ENCODE data around the gene FAR2. TPM values are rescaled to one million over a fixed set of nuclear protein-coding genes. Genes with fewer than 3 reads are reported as not detected.

FAR2 gene
- total RNA-seq, 1 donor from 2014 or later, result 7.2 TPM

- H3K27me3 Mint-ChIP-seq (ENCODE audit: low read depth), result peaks cover 20% of the 10 kb centered on the region
- H3K36me3 Mint-ChIP-seq, result no peaks in the 10 kb centered on the region
- TF ChIP-seq CTCF (IDR thresholded peaks at IDR 0.05; ENCODE audit: unreplicated experiment), result no peak
- peaks cover 18% of the 10 kb centered on the region for H3K9me3 Mint-ChIP-seq
- peaks cover 14% of the 10 kb centered on the region for H3K4me1 Mint-ChIP-seq
- no peak overlapping the region for H3K27ac Mint-ChIP-seq
- H3K4me3 Mint-ChIP-seq, result peak overlapping the region; percentile 86
- peak in 1 of 2 experiments; percentile 40 for DNase-seq (ENCODE audit: low spot score in 2 of 2, unreplicated experiment in 2 of 2)
These were observed 708 bp downstream of the FAR2 start for GRCh38 chr12:29149691-29150281.

GRCh38 chr12:29150462-29150861 is 1.4 kb downstream of the FAR2 start:
- TF ChIP-seq CTCF (IDR thresholded peaks at IDR 0.05; ENCODE audit: unreplicated experiment), result no peak
- Mint-ChIP-seq H3K36me3 (no peaks in the 10 kb centered on the region), H3K4me1 (peaks cover 14% of the 10 kb centered on the region), H3K27me3 (ENCODE audit: low read depth) (peaks cover 20% of the 10 kb centered on the region), H3K4me3 (peak overlapping the region; percentile 47), H3K27ac (no peak overlapping the region), H3K9me3 (peaks cover 13% of the 10 kb centered on the region)
- no peak for DNase-seq (ENCODE audit: low spot score in 2 of 2, unreplicated experiment in 2 of 2)

- no peak for DNase-seq (ENCODE audit: low spot score in 2 of 2, unreplicated experiment in 2 of 2)
- Mint-ChIP-seq H3K27ac (no peak overlapping the region), H3K4me1 (peaks cover 20% of the 10 kb centered on the region), H3K9me3 (no peaks in the 10 kb centered on the region), H3K27me3 (ENCODE audit: low read depth) (peaks cover 20% of the 10 kb centered on the region), H3K36me3 (no peaks in the 10 kb centered on the region), H3K4me3 (no peak overlapping the region)
- TF ChIP-seq CTCF (IDR thresholded peaks at IDR 0.05; ENCODE audit: unreplicated experiment), result no peak
These were observed 3.3 kb downstream of the FAR2 start for GRCh38 chr12:29152223-29152868.

GRCh38 chr12:29152981-29153630 is 4.0 kb downstream of the FAR2 start:
- H3K4me1 Mint-ChIP-seq, result peaks cover 25% of the 10 kb centered on the region
- no peak overlapping the region for H3K4me3 Mint-ChIP-seq
- H3K36me3 Mint-ChIP-seq, result no peaks in the 10 kb centered on the region
- TF ChIP-seq CTCF (IDR thresholded peaks at IDR 0.05; ENCODE audit: unreplicated experiment), result no peak
- peaks cover 15% of the 10 kb centered on the region for H3K27me3 Mint-ChIP-seq (ENCODE audit: low read depth)
- DNase-seq (ENCODE audit: low spot score in 2 of 2, unreplicated experiment in 2 of 2), result no peak
- no peaks in the 10 kb centered on the region for H3K9me3 Mint-ChIP-seq
- peak overlapping the region; percentile 9 for H3K27ac Mint-ChIP-seq

DNA sequence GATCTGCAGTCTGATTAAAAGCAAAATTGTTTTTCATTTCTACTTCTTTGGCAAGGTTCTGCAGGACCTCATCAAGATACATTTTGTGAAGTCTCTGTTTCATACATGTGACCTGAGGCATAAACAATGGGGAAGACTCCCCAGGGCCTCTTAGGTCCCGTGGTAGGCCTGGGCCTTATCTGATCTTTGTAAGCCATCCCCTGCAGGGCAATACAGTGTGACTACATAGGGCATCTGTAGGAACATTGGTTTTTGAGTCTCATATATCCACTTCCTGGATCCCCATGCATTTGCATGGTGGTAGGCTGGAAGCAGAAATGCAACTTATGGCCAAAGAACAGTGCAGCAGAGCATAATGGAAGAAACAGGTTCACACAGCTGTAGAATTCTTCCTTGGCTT is 6.0 kb downstream of the FAR2 start:
- H3K4me1 Mint-ChIP-seq, result peaks cover 20% of the 10 kb centered on the region
- H3K27ac Mint-ChIP-seq, result no peak overlapping the region
- no peak for DNase-seq (ENCODE audit: low spot score in 2 of 2, unreplicated experiment in 2 of 2)

More for the DNA sequence above, 6.0 kb downstream of the FAR2 start:
- Mint-ChIP-seq H3K9me3 (no peaks in the 10 kb centered on the region), H3K36me3 (no peaks in the 10 kb centered on the region), H3K27me3 (ENCODE audit: low read depth) (peaks cover 4% of the 10 kb centered on the region), H3K4me3 (no peak overlapping the region)
- no peak for TF ChIP-seq CTCF (IDR thresholded peaks at IDR 0.05; ENCODE audit: unreplicated experiment)

Data from mesothelial cell of epicardium (in vitro differentiated cells).